Neural cell (in vitro differentiated cells): Measurements from ENCODE around the gene ABCA4. TPM values are rescaled to one million over a fixed set of nuclear protein-coding genes. Genes with fewer than 3 reads are reported as not detected.

Experiments used
- H2AFZ ChIP-seq: fragments of 200-600, 300-800 bp; sonication (generic), shearing (Covaris generic); 2 replicates; pipeline ENCODE4 v1.6.0; 2014; ENCODE audit warnings: low read depth, mild to moderate bottlenecking, antibody characterized with exemption, low read length, moderate library complexity
- H3F3A ChIP-seq: fragments of 200-600 bp; shearing (Covaris generic); 2 replicates; pipeline ENCODE4 v1.6.1; 2016; ENCODE audit warnings: mild to moderate bottlenecking, moderate library complexity, mixed read lengths, antibody characterized with exemption, low read length; ENCODE audit not compliant: insufficient read depth, poor library complexity, severe bottlenecking
- H3K27ac ChIP-seq: fragments of 200-600, 300-800 bp; sonication (generic), shearing (Covaris generic); 2 replicates; pipeline ENCODE4 v1.5.1; 2014; ENCODE audit warnings: mild to moderate bottlenecking, low read length, moderate library complexity
- H3K27me3 ChIP-seq: fragments of 300-800, 200-600 bp; sonication (generic), shearing (Covaris generic); 2 replicates; pipeline ENCODE4 v1.6.0; 2014; ENCODE audit warnings: mild to moderate bottlenecking, low read depth, low read length, moderate library complexity; ENCODE audit not compliant: insufficient read depth
- H3K36me3 ChIP-seq: fragments of 300-800, 200-600 bp; sonication (generic), shearing (Covaris generic); 2 replicates; pipeline ENCODE4 v1.5.1; 2014; ENCODE audit warnings: mild to moderate bottlenecking, antibody characterized with exemption, low read length, moderate library complexity; ENCODE audit not compliant: insufficient read depth
- H3K4me2 ChIP-seq: fragments of 300-800, 200-600 bp; sonication (generic), shearing (Covaris generic); 2 replicates; pipeline ENCODE4 v1.6.0; 2014; ENCODE audit warnings: mild to moderate bottlenecking, low read length
- H3K4me3 ChIP-seq: fragments of 300-800, 200-600 bp; sonication (generic), shearing (Covaris generic); 2 replicates; pipeline ENCODE4 v1.5.1; 2014; ENCODE audit warnings: mild to moderate bottlenecking, low read length, moderate library complexity
- H3K79me2 ChIP-seq: fragments of 200-600 bp; shearing (Covaris generic); replicated peaks from 2 replicates; pipeline ENCODE4 v1.6.0; 2014; ENCODE audit warnings: mild to moderate bottlenecking, low read length, moderate library complexity; ENCODE audit not compliant: insufficient read depth
- H3K9ac ChIP-seq: fragments of 300-800, 200-600 bp; sonication (generic), shearing (Covaris generic); 2 replicates; pipeline ENCODE4 v1.6.1; 2016; ENCODE audit warnings: mild to moderate bottlenecking, low read length, mixed read lengths
- H3K9me2 ChIP-seq: fragments of 200-600 bp; shearing (Covaris generic); 2 replicates; pipeline ENCODE4 v1.6.1; 2016; ENCODE audit warnings: mild to moderate bottlenecking, low read length, mixed read lengths; ENCODE audit not compliant: insufficient read depth
- H3K9me3 ChIP-seq: fragments of 200-600, 300-800 bp; sonication (generic), shearing (Covaris generic); 2 replicates; pipeline ENCODE4 v1.6.1; 2016; ENCODE audit warnings: mild to moderate bottlenecking, mixed run types, low read length, moderate library complexity, mixed read lengths
- H4K20me1 ChIP-seq: fragments of 200-600 bp; shearing (Covaris generic); 2 replicates; pipeline ENCODE4 v1.6.1; 2016; ENCODE audit warnings: mild to moderate bottlenecking, mixed run types; ENCODE audit not compliant: insufficient read depth
- EZH2 ChIP-seq: fragments of 200-600, 300-800 bp; shearing (Covaris generic), sonication (generic); IDR thresholded peaks from 2 replicates; pipeline ENCODE4 v1.6.1; 2014; ENCODE audit warnings: antibody characterized with exemption, low read length, borderline replicate concordance, mild to moderate bottlenecking; ENCODE audit not compliant: insufficient read depth, poor library complexity, severe bottlenecking
- POLR2AphosphoS5 ChIP-seq: IDR thresholded peaks from 2 replicates; pipeline ENCODE4 v1.6.1; 2012
- RAD21 ChIP-seq: fragments of 450-650 bp; conservative IDR thresholded peaks from 2 replicates; pipeline ENCODE4 v1.6.1; 2014; ENCODE audit warnings: antibody characterized with exemption, mild to moderate bottlenecking, moderate library complexity
- SMC3 ChIP-seq: fragments of 450-650 bp; conservative IDR thresholded peaks from 2 replicates; pipeline ENCODE4 v1.6.1; 2014; ENCODE audit warnings: antibody characterized with exemption, mild to moderate bottlenecking, moderate library complexity; ENCODE audit not compliant: poor library complexity
- TAF1 ChIP-seq: IDR thresholded peaks from 2 replicates; pipeline ENCODE4 v1.6.1; 2012; ENCODE audit warnings: low read depth
- polyA plus RNA-seq: library from polyadenylated mRNA; depleted of rRNA; stranded (reverse); fragments of >200 nt; gene quantifications from 2 replicates; pipeline ENCODE4 v1.2.3, GENCODE V29; 2014
- TF ChIP-seq, protein P1 (sequence below): IDR thresholded peaks from 2 replicates; pipeline ENCODE4 v1.6.1; 2012; ENCODE audit warnings: borderline replicate concordance
- TF ChIP-seq, protein P2 (sequence below): fragments of 450-650 bp; IDR thresholded peaks from 2 replicates; pipeline ENCODE4 v1.5.1; 2014; ENCODE audit warnings: antibody characterized with exemption, mild to moderate bottlenecking, moderate library complexity; ENCODE audit not compliant: poor library complexity, severe bottlenecking

ABCA4 gene
- polyA plus RNA-seq, 1 donor from 2014 or later, result not detected

DNA sequence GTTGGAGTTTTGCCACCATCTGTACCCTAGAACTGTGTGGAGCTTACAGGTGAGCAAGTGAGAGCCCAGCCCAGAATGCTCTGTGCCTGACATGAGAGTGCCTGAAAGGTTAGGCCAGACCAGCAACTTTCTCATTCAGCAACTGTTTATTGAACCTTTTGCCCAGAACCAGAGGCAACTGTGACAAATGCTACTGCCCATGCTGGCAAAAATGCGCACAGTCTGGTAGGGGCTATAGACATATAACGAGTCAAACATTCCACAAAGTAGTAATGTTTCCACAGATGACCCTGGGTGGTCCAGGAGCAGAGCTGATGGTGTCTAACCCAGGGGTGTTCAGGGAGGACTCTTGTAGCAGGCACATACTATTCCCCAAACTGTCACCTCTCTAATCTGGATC, 155.7 kb downstream of the ABCA4 start:
- no peak overlapping the region for H3K9ac ChIP-seq
- no peaks in the 10 kb centered on the region for H3F3A ChIP-seq
- H4K20me1 ChIP-seq, result no peaks in the 10 kb centered on the region
- H3K9me3 ChIP-seq, result no peaks in the 10 kb centered on the region
- no peak overlapping the region for H3K4me2 ChIP-seq
- no peak overlapping the region for H3K4me3 ChIP-seq
- H3K9me2 ChIP-seq, result no peaks in the 10 kb centered on the region
- H3K27me3 ChIP-seq, result no peaks in the 10 kb centered on the region
- no peak overlapping the region for H2AFZ ChIP-seq
- H3K27ac ChIP-seq, result no peak overlapping the region
- TF ChIP-seq SMC3 (no peak), EZH2 (no peak), RAD21 (no peak)
- TF ChIP-seq, protein P1, sequence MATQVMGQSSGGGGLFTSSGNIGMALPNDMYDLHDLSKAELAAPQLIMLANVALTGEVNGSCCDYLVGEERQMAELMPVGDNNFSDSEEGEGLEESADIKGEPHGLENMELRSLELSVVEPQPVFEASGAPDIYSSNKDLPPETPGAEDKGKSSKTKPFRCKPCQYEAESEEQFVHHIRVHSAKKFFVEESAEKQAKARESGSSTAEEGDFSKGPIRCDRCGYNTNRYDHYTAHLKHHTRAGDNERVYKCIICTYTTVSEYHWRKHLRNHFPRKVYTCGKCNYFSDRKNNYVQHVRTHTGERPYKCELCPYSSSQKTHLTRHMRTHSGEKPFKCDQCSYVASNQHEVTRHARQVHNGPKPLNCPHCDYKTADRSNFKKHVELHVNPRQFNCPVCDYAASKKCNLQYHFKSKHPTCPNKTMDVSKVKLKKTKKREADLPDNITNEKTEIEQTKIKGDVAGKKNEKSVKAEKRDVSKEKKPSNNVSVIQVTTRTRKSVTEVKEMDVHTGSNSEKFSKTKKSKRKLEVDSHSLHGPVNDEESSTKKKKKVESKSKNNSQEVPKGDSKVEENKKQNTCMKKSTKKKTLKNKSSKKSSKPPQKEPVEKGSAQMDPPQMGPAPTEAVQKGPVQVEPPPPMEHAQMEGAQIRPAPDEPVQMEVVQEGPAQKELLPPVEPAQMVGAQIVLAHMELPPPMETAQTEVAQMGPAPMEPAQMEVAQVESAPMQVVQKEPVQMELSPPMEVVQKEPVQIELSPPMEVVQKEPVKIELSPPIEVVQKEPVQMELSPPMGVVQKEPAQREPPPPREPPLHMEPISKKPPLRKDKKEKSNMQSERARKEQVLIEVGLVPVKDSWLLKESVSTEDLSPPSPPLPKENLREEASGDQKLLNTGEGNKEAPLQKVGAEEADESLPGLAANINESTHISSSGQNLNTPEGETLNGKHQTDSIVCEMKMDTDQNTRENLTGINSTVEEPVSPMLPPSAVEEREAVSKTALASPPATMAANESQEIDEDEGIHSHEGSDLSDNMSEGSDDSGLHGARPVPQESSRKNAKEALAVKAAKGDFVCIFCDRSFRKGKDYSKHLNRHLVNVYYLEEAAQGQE, result no peak
- TF ChIP-seq, protein P2, sequence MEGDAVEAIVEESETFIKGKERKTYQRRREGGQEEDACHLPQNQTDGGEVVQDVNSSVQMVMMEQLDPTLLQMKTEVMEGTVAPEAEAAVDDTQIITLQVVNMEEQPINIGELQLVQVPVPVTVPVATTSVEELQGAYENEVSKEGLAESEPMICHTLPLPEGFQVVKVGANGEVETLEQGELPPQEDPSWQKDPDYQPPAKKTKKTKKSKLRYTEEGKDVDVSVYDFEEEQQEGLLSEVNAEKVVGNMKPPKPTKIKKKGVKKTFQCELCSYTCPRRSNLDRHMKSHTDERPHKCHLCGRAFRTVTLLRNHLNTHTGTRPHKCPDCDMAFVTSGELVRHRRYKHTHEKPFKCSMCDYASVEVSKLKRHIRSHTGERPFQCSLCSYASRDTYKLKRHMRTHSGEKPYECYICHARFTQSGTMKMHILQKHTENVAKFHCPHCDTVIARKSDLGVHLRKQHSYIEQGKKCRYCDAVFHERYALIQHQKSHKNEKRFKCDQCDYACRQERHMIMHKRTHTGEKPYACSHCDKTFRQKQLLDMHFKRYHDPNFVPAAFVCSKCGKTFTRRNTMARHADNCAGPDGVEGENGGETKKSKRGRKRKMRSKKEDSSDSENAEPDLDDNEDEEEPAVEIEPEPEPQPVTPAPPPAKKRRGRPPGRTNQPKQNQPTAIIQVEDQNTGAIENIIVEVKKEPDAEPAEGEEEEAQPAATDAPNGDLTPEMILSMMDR, result no peak
- no peaks in the 10 kb centered on the region for H3K36me3 ChIP-seq
- no peaks in the 10 kb centered on the region for H3K79me2 ChIP-seq

DNA sequence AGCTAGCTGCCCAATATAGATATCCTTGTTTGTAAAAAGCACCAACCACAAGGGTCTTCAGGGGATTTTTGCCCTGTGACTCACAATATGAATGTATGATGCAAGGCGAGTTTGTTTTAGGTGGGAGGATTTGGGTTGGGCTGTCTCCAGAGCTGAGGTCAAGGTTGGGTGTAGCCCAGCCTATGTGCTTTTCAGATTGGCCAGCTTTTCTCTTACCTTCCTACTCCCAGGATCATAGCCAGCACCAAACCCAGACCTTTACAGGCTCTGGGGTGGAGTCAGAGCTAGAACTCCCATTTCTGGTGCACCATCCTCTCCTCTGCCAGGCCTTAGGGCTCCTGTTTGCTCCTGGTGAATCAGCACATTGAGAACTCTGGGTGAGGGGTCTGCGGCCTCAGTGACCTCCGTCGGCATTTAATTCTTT, 156.2 kb downstream of the ABCA4 start:
- Histone ChIP-seq H3K27me3 (no peaks in the 10 kb centered on the region), H3K4me2 (no peak overlapping the region), H3F3A (no peaks in the 10 kb centered on the region), H2AFZ (no peak overlapping the region), H3K36me3 (no peaks in the 10 kb centered on the region), H3K9me2 (no peaks in the 10 kb centered on the region), H4K20me1 (no peaks in the 10 kb centered on the region), H3K9ac (no peak overlapping the region), H3K79me2 (no peaks in the 10 kb centered on the region), H3K27ac (no peak overlapping the region), H3K4me3 (no peak overlapping the region), H3K9me3 (no peaks in the 10 kb centered on the region)
- TF ChIP-seq, protein P2, result no peak
- no peak for TF ChIP-seq TAF1
- no peak for TF ChIP-seq POLR2AphosphoS5
- TF ChIP-seq, protein P1, result no peak
